Measurements from ENCODE around the gene CNTFR.

CNTFR gene

DNA sequence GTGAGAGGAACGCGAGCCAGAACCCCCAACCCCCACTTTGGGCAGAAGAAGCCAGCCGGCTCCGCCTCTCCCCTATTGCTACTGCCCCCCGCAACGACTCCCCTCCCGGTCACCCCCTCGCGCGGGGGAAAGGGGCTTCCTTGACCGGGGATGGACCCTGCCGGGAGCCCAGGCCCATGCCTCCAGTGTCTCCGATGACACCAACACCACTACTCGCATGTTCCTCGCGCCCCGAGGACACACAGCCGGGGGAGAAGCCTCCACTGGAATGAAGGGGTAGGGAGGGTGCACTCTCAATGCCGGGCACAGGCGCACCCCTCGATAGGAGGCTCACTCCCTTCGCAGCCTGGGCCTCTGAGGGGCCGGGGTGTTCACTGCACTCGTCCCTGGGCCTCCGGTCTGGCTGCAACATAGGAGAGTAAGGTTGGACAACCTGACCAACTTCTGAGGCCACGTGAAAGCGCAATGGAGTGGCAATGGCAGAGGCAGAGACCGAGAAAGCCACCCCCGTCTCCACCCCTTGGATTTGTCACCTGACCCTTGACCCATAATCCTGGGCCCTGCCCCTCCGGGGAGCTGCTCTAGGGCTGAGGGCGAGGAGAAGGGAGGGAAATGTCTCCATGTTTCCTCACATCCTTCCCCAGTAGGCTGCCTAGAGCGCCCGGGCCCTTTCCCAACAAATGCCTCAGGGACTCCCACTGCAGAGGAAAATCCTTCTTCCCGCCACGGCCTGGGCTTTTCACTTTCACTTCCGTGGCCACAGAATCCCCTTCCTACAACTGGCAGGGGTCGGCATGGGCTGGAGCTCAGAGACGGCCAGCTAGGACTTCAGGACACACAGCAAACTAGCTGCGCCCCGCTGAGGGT lies 1.1 kb upstream of the CNTFR start:
- no peak for DNase-seq

DNA sequence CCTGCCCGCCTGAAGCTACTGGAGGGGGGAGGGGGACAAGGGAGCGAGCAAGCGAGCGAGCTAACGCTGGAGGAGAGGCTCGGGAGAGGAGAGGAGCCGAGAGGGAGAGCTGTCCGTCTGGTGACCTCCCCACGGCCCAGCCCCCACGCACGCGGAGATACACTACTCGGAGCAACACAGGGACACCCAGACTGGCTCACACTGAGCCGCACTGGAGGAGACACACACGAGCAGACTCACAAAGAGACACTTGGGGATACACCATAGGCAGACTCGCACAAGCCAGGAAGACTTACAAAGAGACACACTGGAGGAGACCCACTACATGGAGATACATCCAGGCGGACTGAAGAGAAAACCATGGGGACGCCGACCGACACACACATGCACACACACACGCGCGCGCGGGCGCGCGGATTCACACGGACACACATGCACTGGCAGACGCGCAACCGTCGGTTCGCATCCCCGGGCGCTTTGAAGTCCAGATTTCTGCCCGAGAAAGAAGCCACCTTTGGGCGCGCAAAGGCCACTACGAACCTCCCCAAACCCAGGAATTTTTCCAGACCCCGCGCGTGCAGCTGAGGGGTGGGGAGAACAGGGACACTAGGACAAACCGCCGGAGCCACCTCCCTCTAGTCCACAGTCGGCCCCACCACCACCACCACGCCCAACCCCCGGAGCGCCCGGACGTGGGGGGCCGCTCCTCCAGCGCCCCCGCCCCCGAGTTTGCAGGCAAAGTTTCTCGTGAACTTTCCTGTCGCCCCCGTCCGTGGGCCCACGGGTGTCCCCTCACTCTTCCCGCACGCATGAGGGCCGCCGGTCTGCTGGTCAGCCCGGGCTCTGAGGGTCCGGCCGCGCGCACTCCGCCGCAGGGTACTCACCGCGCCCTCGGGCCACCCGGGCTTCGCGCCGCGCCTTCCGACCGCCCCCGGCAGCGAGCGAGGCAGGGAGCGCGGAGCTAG lies 571 bp downstream of the CNTFR start:
- DNase-seq, result no peak

DNA sequence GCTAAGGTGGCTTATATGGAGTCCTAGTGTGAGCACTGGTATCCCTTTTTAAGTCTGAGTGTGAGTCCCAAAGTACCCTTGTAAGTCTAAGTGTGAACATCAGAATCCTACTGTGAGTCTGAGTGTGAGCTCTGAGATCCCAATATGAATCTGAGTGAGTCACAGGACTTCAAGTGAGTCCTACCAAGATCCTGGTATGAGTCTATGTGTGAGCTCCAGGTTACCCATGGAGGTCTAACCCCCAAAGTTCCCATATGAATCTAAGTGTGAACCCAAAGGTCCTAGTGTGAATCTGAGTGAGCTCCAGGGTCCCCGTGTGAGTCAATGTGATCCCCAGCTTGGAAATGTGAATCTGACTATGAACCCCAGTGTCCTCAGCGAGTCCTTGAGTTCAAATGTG lies 2.3 kb downstream of the CNTFR start:
- DNase-seq, result no peak

DNA sequence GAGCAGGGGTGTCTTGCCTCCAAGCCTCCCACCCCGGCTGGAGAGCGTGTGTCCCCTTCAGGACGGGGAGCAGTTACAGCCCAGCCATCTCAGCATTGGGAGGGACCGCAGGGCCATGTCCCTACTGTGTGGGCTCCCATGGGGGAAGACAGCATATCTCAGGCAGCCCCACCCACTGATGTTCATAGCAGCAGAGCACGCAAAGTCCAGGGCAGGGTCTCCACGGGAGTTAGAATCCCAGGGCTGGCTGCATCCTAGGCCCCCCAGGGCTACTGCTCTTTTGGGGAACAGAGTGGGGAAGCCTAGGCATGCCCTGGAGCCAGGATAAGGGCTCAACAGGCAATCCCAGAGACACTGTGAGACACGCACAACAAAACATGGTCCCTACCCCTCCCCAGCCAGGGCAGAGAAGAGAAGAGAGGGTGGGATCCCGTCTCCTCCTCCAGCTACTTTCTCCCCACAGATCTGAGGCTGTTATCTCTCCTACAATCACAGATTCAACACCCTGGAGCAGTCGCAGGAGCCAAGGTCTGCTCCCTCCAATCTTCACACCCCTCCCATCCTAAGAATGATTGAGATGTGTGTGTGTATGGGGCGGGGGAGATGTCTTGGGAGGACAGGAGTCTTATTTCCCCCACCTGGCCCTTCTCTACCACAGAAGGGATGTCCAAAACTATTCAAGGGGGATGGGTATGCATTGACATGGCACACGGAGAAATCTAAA lies 3.4 kb downstream of the CNTFR start:
- DNase-seq, result no peak

DNA sequence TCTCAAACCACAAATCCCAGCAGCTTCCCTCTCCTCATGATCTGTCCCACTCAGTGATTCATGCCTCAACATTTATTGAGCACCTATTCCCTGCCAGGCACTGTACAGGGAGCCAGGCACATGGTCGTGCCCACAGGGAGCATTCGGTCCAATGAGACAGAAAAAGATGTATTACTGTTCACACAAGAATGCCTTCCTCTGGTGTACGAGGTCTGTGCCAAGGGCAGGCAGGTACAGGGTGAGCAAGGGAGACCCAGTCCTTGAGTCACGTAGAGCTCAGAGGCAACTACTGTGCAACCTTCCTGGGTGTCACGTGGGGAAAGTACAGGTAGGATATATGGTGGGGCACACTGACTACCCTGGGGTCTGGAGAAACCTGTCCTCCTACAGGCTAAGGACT lies 4.6 kb downstream of the CNTFR start:
- DNase-seq, result no peak

DNA sequence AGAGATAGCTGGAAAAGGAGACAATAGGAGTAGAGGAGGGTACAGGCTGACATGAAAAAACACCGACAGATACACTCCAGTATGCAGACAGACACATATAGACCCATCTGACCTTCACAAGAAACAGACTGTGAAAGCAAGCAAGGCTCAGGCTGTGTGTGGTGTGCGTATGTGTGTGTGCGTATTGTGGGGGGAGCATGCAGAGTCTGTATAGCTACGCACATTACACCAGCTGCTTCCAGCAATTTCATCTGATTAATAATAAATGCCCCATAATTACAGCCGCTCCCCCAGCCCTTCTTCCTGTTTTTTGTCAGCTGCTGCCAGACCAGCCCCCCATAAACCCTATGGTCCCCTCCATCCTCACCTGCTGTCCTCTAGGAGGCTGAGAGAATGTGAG lies 6.7 kb downstream of the CNTFR start:
- DNase-seq, result no peak

DNA sequence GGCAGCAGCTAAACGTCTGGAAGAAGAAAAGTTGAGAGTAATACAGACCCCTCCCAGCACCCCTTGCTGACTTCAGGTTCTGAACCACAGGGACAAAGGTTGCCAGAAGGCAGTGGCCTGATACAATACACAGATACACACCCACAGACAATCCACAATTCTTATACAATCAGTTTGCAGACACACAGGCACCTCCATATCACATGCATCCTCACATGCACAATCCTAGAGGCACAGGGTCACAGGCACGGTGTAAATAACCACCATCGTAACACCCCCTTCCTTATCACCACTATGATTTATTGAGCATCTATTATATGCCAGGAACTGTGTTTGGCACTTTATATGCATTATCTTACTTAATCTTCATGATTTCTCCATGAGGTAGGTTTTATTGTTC lies 8.2 kb downstream of the CNTFR start:
- no peak for DNase-seq

DNA sequence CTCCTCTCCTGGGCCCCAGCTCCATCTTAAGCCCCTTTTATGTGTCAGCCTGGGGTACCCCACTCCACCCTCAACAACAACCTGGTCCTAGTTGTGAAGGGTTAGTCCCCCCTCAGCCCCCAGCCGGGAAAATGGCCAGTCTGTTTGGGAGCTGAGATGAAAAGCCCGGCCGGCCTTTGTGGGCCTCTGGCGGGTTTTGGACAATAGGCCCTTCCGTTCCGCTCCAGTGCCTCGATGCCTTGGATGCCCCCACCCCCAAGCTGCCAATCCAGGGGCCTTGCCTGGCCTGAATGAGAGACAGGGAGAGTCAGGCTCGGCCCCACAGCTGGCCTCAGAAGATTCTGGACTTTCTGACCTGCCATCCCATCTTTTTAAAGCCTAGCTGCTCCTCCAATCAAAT lies 9.2 kb downstream of the CNTFR start:
- DNase-seq, result no peak

DNA sequence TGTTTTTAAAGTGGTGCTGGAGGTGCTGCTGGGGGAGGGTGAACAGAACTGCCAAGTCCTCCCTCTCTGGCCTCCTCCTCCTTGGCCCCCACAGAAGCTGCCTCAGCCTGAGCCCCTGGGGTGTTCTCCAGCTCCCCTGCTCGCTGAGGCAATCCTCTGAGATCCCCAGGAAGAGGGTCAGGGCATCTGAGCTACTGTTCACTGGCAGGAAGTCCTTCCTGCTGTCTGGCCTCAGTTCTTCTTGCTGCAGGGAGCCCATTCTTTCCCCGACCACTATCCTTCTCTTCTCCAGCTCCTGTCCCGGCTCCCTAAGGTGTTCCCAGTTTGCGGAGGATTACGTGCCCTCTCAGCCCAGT lies 9.7 kb downstream of the CNTFR start:
- DNase-seq, result no peak

DNA sequence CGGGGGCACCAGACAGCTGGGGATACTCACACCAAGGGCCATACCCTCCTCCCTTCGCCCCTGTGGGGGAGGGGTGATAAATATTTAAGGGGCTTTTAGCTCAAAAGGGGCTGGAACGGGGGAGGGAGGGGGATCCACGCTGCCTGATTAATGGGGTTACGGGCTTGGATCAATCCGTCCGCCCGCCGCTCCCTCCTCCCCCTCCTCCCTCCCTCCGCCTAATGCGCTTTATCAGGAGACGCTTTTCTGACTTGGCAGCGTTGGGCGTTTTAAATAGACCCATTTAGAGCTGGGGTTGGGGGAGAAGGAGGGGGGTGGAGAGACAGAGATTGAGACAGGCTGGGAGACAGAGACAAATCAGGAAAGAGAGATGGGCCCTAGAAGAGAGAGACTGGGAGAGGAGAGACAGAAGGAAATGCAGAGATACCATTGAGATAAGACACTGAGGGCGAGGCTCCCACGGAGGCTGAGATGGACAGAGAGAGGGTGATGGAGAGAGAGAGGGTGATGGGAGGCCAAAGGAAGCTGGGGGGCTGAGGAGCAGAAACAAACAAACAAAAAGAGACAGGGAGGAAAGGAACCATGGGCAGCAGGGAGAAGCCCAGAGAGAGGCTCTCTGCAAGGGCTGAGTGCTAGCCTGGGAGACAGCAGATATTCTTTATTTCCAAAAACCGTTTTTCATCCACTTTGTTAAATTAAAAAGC lies 10.3 kb downstream of the CNTFR start:
- DNase-seq, result no peak

DNA sequence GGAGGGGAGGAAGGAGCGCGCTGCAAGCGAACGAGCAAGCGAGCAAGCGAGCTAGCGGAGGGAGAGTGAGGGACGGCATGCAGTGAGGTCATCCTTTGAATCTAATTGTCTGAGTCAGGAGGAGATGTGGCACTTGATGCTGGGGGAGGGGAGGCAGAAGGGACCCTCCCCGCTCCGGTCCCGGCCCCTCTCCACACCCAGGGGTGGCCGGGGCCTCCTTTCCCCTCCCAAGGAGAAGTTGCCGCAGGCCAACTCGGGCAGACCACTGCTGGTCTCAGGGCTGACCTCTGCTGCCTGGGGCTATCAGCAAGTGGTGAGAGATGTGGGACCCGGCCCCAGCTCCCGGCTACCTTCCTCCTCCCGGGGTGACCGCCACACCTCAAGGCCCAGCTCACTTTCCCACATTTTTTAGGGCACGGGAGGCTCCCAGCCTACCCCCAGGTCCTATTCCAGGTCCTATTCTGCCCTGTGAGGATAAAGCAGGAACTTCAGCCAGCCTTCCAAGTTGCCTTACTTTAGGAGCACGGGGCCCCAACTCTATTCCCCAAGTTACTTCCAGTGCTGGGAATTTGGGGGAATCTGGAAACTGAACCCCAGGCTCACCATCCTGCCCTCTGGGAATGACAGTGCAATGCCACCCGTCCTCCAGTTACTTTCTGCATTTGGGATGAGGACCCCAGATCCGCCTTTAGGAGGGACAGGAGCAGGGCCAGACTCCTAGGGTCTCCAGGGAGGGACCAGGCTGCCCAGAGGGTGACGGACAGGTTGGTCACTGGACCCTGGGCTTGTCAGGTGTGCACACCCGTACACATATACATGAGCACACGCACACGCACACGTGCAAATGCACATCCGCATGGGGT lies 11.1 kb downstream of the CNTFR start:
- DNase-seq, result no peak

DNA sequence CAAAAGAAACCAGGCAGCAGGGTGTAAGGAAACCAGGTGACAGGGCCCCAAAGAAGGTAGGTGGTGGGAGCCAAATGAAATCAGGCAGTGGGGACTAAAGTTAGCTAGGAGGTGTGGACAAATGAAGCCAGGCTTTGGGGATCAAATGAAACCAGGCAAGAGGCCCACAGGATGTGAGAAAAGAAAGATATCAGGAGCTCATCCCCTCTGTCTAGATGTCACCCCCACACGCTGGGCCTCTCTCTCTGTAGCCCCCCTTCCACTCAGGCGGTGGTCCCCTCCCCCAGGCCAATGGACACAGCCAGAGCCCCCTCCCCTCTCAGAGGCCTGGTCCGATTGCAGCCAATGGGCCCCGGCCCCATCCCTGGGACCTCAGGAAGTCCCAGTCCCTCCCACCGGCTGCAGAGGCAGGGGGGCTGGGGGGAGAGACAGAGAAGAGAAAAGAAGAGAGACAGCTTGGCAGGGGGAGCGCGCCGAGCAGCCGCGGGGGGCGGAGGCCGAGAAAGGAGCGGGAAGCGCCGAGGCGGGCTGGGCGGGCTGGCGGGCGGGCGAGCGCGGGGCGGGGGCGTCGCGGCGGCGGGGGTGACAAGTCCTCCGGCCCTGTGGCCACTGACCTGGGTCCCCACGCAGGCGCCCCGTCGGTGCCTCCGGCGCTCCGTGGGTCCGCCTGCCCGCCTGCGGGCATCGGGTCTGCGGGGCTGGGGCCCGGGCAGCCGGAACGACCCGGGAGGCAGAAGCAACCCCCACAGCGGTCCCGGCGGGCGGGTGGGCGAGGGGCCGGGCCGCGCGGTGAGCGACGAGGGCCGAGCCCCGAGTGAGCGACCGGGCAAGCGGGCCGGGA lies 11.9 kb downstream of the CNTFR start:
- no peak for DNase-seq

DNA sequence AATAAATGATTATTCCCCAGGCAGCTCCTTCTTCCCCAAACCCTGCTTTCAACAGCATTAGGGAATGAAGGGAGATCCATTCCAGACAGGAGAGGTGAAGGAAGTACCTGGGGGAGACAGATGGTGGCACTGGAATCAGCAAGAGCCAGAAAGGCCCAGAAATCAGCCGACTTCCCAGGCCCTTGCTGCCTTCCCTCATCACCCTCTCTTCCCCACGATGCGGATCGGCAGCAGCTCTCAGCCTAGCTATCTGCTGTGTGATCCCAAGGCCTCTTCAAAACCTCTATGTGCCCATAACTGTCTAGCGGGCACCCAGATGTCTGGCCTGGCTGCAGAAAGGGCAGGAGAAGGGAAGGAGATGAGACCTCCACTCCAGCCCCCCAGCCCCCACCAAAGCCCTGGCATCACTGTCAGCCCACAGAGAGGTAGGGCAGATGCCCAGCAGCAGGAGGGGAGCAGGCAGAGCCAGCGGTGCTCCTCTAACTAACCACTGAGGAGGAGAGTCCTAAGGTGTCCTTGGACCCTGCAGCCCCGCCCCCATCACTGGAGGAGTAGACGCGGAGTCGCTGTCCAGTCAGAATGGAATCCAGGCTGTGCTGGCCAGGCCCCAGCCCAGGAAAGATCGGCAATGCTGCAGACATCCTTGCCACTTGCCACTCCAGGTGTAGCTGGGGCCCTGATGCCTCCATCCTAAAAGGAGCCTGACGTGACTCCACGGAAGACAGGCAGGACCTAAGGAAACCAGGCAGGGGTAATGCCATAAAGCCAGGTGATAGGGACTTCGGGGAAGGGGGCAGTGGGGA lies 12.7 kb downstream of the CNTFR start:
- DNase-seq, result no peak

DNA sequence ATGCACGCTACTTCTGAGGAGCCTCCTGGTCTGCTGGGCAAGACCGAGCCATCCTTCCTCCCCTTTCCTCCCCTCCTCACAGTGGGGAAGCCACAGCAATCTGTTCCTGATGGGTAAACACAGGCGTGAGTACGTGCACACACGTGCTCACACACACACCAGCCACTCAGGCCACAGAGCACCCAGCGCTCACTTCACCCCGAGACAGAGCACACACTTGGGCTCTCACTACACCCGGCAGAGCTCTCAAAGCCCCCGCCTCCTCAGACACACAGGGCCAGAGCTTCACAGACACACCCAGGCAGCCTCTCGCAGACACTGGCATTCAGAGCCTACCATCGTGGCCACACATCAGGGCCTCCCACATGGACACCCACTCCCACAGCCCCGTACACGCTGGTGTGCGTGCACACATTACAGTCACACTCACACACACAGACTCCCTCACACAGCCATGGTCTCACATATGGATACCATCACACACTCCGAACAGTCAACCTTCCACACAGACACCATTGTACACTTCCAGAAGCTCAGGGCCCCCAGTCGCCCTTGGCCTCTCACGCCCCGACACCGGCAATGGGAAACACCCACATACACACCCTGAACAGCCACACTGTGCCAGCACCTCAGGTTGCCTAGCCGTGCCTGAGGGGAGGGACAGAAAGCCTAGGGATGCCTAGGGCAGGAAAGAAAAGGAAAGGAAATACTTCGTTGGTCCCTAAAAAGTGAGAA lies 13.5 kb downstream of the CNTFR start:
- DNase-seq, result no peak

DNA sequence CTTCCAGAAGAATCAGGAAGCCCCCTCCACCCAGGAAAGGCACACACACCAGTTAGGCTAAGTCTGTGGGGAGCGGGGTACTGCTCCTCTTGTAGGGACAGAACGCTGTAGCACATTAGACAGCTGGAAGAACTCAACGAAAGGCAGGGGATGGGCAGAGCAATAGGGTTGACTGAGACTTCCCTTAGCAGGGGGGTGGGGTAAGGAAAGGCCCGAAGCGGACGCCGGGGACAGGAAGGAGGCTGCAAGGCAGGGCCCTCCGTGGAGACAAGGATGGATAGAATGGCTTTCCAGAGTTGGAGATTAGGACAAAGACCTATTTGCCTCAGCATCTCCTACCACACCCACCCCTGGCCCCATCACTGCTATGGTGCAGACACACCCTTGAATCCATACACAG lies 14.3 kb downstream of the CNTFR start:
- DNase-seq, result no peak

DNA sequence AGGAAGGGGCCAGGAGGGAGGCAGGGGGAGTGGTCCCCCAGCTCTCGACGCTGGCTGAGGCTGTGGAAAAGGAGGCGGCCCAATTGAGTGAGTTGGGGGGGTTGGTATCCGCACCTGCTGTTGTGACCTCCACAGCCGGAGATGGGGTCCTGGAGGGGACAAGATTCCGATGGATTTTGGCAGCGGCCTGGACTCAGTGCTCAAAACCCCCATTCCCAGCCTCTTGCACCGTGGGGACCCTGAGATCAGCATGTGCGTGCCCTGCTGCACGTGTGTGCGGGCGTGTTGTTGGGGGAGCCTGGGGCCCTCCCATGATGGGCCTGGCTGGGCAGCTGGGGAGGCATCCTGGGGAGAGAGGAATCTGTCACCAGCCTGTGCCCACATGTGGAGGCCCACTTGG lies 15.0 kb downstream of the CNTFR start:
- no peak for DNase-seq

DNA sequence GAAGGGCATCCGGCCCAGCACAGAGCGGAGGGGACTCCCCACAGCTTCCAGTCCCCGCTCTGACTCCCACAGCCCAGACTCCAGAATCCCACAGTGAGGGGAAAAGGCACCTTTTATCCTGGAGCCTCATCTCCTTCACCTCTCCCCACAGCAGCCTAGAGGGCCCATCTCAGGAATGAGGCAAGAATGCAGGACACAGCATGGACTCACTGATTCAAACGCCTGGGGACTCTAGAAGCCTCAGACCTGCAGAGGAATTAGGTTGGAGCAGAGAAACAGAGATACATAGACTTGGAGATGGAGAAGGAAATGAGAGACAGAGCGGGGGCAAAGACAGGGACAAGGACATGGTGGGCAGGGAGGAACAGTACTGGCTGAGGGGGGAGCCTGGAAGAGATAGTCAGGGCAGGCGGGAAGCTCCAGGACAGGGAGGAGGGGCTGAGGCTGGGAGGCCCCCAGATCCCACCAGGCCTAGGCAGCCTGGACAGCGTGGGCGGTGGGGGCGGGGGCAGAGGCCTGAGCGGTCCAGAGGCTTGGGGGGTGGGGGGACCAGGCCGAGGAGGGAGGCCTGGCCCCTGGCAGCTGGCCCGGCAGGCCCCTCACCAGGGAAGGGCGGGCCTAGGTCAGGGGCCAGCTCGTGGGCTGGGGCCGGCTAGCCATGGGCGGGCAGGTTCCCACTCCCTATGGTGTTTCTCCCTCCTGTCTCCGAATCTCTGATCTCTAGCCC lies 15.8 kb downstream of the CNTFR start:
- DNase-seq, result no peak

DNA sequence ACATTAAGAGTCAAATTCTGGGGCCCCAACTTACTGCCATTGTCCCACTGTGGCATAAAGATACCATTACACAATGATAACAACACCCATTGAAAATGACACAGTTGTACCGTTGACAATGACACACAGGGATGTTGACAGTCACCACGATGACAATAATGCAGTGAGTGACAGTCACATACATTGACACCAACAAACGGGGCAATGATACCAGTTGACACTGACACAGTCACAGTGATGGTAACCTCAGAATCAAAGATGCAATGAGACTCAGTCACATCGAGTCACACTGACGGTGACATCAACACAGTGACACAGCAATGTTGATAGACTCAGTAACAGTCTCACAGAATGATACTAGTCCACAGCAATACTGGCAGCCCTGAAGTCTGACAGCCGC lies 16.9 kb downstream of the CNTFR start:
- DNase-seq, result no peak
